DOHH2 (cell line): ENCODE measurements around the gene TLE1.

Experiments used
- CTCF ChIP-seq: fragments of 200-600 bp; sonication (generic); IDR thresholded peaks from one replicate; pipeline ENCODE4 v1.5.1; 2014; ENCODE audit warnings: antibody characterized with exemption, mild to moderate bottlenecking, low read depth, low read length; ENCODE audit not compliant: poor library complexity, severe bottlenecking
- EZH2phosphoT487 ChIP-seq: fragments of 200-600 bp; sonication (generic); IDR thresholded peaks from 2 replicates; pipeline ENCODE4 v1.6.1; 2017; ENCODE audit warnings: borderline replicate concordance, mild to moderate bottlenecking, antibody characterized with exemption, low read length, moderate library complexity, mixed read lengths

GRCh38 chr9:81614335-81614734 is 75.0 kb downstream of the TLE1 start:
- no peak for TF ChIP-seq CTCF
- no peak for TF ChIP-seq EZH2phosphoT487
